K562 (cell line): ENCODE data around the gene ERVFRD-1. TPM values are rescaled to one million over a fixed set of nuclear protein-coding genes. Genes with fewer than 3 reads are reported as not detected.

Source experiments
- ETV1 ChIP-seq: fragments of 450-650 bp; conservative IDR thresholded peaks from 2 replicates; pipeline ENCODE4 v1.6.1; 2016; ENCODE audit warnings: missing genetic modification characterization, control low read depth, low read depth, missing compliant biosample characterization
- GTF2A2 ChIP-seq: IDR thresholded peaks from 2 replicates; pipeline ENCODE4 v1.6.1; 2016; ENCODE audit warnings: mild to moderate bottlenecking, missing genetic modification characterization, missing compliant biosample characterization
- HBP1 ChIP-seq: fragments of 450-650 bp; formaldehyde crosslinking; IDR thresholded peaks from 2 replicates; pipeline ENCODE4 v1.4.0; 2022; ENCODE audit warnings: missing genetic modification characterization
- HDAC2 ChIP-seq: fragments of 450-650 bp; IDR thresholded peaks from 2 replicates; pipeline ENCODE4 v1.6.1; 2016; ENCODE audit warnings: mild to moderate bottlenecking
- KDM1A ChIP-seq, 2 experiments: fragments of 450-650 bp; IDR thresholded peaks; 2 replicates each; pipeline ENCODE4 v1.6.1; 2016; ENCODE audit warnings: mild to moderate bottlenecking in 2 of 2
- MNT ChIP-seq, 2 experiments: fragments of 450-650 bp; conservative IDR thresholded peaks; 2 replicates each; pipeline ENCODE4 v1.6.1; 2017; ENCODE audit warnings: mild to moderate bottlenecking in 2 of 2, moderate library complexity in 2 of 2
- NFATC3 ChIP-seq: fragments of 450-650 bp; IDR thresholded peaks from 2 replicates; pipeline ENCODE4 v1.6.1; 2017; ENCODE audit warnings: mild to moderate bottlenecking
- NFE2 ChIP-seq: IDR thresholded peaks from 2 replicates; pipeline ENCODE4 v1.6.1; 2014; ENCODE audit warnings: antibody characterized with exemption, low read depth
- PCBP1 ChIP-seq: fragments of 200-400 bp; formaldehyde crosslinking; IDR thresholded peaks from 2 replicates; pipeline ENCODE4 v1.6.1; 2018; ENCODE audit warnings: mild to moderate bottlenecking, low read depth, low read length; ENCODE audit not compliant: poor library complexity, severe bottlenecking
- PRMT5 ChIP-seq: sonication (generic); formaldehyde crosslinking; IDR thresholded peaks from 2 replicates; pipeline ENCODE4 v1.5.0; 2020; ENCODE audit warnings: missing genetic modification reagents
- SIN3A ChIP-seq, 2 experiments: fragments of 150-350 bp in 1 of 2; IDR thresholded peaks; 2 replicates each; pipeline ENCODE4 v1.6.1; 2011 to 2016; ENCODE audit warnings: borderline replicate concordance in 2 of 2, low read depth in 2 of 2, low read length in 2 of 2, mild to moderate bottlenecking in 2 of 2, moderate library complexity in 2 of 2; ENCODE audit not compliant: control insufficient read depth in 1 of 2
- SMC3 ChIP-seq: conservative IDR thresholded peaks from 2 replicates; pipeline ENCODE4 v1.6.1; 2011; ENCODE audit warnings: low read depth, low read length, improper control_type of control experiment; ENCODE audit not compliant: insufficient read depth
- STAT5A ChIP-seq: IDR thresholded peaks from 2 replicates; pipeline ENCODE4 v1.6.1; 2012; ENCODE audit warnings: low read length, inconsistent platforms, borderline replicate concordance
- STAT6 ChIP-seq: sonication (generic); formaldehyde crosslinking; IDR thresholded peaks from 2 replicates; pipeline ENCODE4 v1.8.1; 2023; ENCODE audit warnings: mild to moderate bottlenecking, missing genetic modification reagents
- THRB ChIP-seq: fragments of 450-650 bp; formaldehyde crosslinking; conservative IDR thresholded peaks from 2 replicates; pipeline ENCODE4 v1.4.0; 2022; ENCODE audit warnings: mild to moderate bottlenecking, missing genetic modification characterization
- ZBED1 ChIP-seq: IDR thresholded peaks from 2 replicates; pipeline ENCODE4 v1.6.1; 2014
- ZNF184 ChIP-seq: sonication (generic); formaldehyde crosslinking; IDR thresholded peaks from 2 replicates; pipeline ENCODE4 v1.5.0; 2020; ENCODE audit warnings: missing genetic modification reagents
- ZNF280B ChIP-seq: fragments of 250-450 bp; sonication (Bioruptor Pico); IDR thresholded peaks from 2 replicates; pipeline ENCODE4 v1.5.1; 2021; ENCODE audit warnings: mild to moderate bottlenecking
- ZNF384 ChIP-seq: IDR thresholded peaks from 2 replicates; pipeline ENCODE4 v1.6.1; 2012; ENCODE audit warnings: low read depth, low read length, improper control_type of control experiment
- polyA plus RNA-seq, 8 experiments: library from polyadenylated mRNA; depleted of rRNA in 4 of 8; stranded (reverse) in 5 of 8; unstranded in 3 of 8; fragments of >200 nt; fragmentation: Nextera tagmentation in 2 of 8; fragmentation: Illumina TruSeq in 1 of 8; extraction: Ambion mirVana in 2 of 8; extraction: Trizol in 1 of 8; gene quantifications; 2 replicates each; pipeline versions ENCODE4 v1.2.1 to v1.2.3, GENCODE V29; 2011 to 2014; ENCODE audit warnings: inconsistent platforms in 1 of 8, missing spikeins in 1 of 8
- total RNA-seq, 7 experiments: library from RNA; depleted of rRNA in 6 of 7; stranded (reverse); fragments of >200 nt in 6 of 7; fragmentation: Illumina TruSeq in 2 of 7; extraction: Trizol in 2 of 7; gene quantifications; 2 replicates each; pipeline versions ENCODE4 v1.2.1 to v1.2.3, GENCODE V29; 2011 to 2021; ENCODE audit warnings: low replicate concordance in 1 of 7

The ERVFRD-1 gene
- total and polyA plus RNA-seq, 9 of the 15 experiments (the other 6 are each of a cell fraction or from before 2014, with no cell fraction given), result 0.05 to 0.14 (median 0.09) TPM; not detected in 2

GRCh38 chr6:11094411-11094851 lies 17.1 kb downstream of the ERVFRD-1 start (continued):
- TF ChIP-seq THRB (CRISPR knock-in tag), result no peak
- peak; percentile 69 for TF ChIP-seq HDAC2
- no peak for TF ChIP-seq NFE2
- TF ChIP-seq SIN3A (IDR thresholded peaks at IDR 0.05; ENCODE audit: borderline replicate concordance in 2 of 2, control insufficient read depth in 1 of 2, low read depth in 2 of 2, low read length in 2 of 2), result no peak
- no peak for TF ChIP-seq GTF2A2 (tag)
- no peak for TF ChIP-seq PRMT5 (CRISPR knock-in tag)
- TF ChIP-seq ZNF384, result 0 out of 2 replicates have a peak, but pooled peaks have one; percentile 7
- no peak for TF ChIP-seq ZNF184 (CRISPR knock-in tag)
- no peak; the same call in 1 of the 2 replicates for TF ChIP-seq ETV1 (tag)
- TF ChIP-seq STAT6 (CRISPR knock-in tag), result no peak
- TF ChIP-seq NFATC3, result no peak
- TF ChIP-seq STAT5A, result no peak
- TF ChIP-seq SMC3, result no peak
- 0 out of 4 replicates have a peak, but pooled peaks of 1 of the 2 experiments have one; percentile 10 for TF ChIP-seq MNT (conservative IDR thresholded peaks at IDR 0.05)
- no peak for TF ChIP-seq ZBED1
- no peak for TF ChIP-seq ZNF280B (CRISPR knock-in tag)
- TF ChIP-seq PCBP1, result no peak
- TF ChIP-seq KDM1A (IDR thresholded peaks at IDR 0.05), result peak; percentile 91 to 94
- TF ChIP-seq HBP1, result no peak
